Measurements from ENCODE around the gene RASA1. TPM values are rescaled to one million over a fixed set of nuclear protein-coding genes. Genes with fewer than 3 reads are reported as not detected.

The RASA1 gene
- total and polyA plus RNA-seq, 9 of the 15 experiments (the other 6 are each of a cell fraction or from before 2014, with no cell fraction given) = 3.2 to 17.3 (median 9.2) TPM

DNA sequence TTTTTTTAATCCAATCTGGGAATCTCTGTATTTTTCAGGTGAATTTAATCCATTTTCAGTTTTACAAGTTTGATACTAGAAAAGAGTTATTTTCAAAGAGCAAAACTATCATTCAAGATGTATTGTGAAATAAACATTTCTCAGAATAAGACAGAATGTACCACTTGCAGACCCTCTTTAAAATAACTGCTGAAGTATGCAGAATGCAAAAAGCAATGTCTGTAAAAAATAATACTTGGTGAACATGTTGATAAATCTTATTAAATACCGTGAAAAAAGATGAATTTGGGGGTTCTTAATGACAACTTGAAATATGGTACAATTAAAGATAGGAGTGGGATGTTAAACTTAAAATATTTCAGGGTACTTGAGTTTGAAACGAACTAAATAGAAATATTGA lies 26.1 kb upstream of the RASA1 start:
- H3K4me2 ChIP-seq (ENCODE audit: insufficient read depth, low read length) = no peak overlapping the region
- no peaks in the 10 kb centered on the region for H3K9me3 ChIP-seq (replicated peaks; ENCODE audit: control insufficient read depth, insufficient read depth, low read depth, low read length)
- WGBS (ENCODE audit: insufficient coverage, low coverage, missing lambda C conversion rate) = 0% methylated on average over 2 of the region's 2 CpGs
- ChIA-PET CTCF (ENCODE audit: low intra/inter-chr PET ratio) (no interaction called here), POLR2A (no interaction called here)
- no peak for TF ChIP-seq ZSCAN32 (CRISPR knock-in tag; IDR thresholded peaks at IDR 0.05)
- peak; percentile 33; the same call in 1 of the 2 replicates for TF ChIP-seq ZNF316 (IDR thresholded peaks at IDR 0.05)
- no peak for ATAC-seq
- no peak overlapping the region for H3K9ac ChIP-seq (ENCODE audit: insufficient read depth in 1 of 2, low read depth in 2 of 2, low read length in 2 of 2)
- intact Hi-C loops (cut with micrococcal nuclease) (no loop called here), in situ Hi-C loops (cut with MboI) (no loop called here)
- no peaks in the 10 kb centered on the region for H3K4me1 ChIP-seq (replicated peaks in 1 of 2; ENCODE audit: control insufficient read depth in 2 of 2, insufficient read depth in 2 of 2, low read length in 2 of 2)
- no peaks in the 10 kb centered on the region for H3K9me1 ChIP-seq (ENCODE audit: control insufficient read depth, insufficient read depth, low read length)
- H3K27ac ChIP-seq (ENCODE audit: extremely low read depth, low read depth, low read length) = no peak overlapping the region
- no peak overlapping the region for H2AFZ ChIP-seq (ENCODE audit: low read depth, low read length)
- no peak for FAIRE-seq
- no peaks in the 10 kb centered on the region for H4K20me1 ChIP-seq (replicated peaks; ENCODE audit: control insufficient read depth, insufficient read depth, low read length)
- no peaks in the 10 kb centered on the region for H3K79me2 ChIP-seq (ENCODE audit: control insufficient read depth, insufficient read depth, low read length)
- H3K4me3 ChIP-seq = no peak overlapping the region
- no TSS peak for BruUV-seq (replicated peaks)
- no peaks in the 10 kb centered on the region; a peak in 1 of 5 replicates for H3K27me3 ChIP-seq (ENCODE audit: control insufficient read depth in 2 of 2, insufficient read depth in 2 of 2, low read length in 2 of 2)
- no peak for DNase-seq (ENCODE audit: extremely low read depth in 1 of 4, low spot score in 3 of 4)
- H3K36me3 ChIP-seq (ENCODE audit: control insufficient read depth, insufficient read depth, low read length) = no peaks in the 10 kb centered on the region

DNA sequence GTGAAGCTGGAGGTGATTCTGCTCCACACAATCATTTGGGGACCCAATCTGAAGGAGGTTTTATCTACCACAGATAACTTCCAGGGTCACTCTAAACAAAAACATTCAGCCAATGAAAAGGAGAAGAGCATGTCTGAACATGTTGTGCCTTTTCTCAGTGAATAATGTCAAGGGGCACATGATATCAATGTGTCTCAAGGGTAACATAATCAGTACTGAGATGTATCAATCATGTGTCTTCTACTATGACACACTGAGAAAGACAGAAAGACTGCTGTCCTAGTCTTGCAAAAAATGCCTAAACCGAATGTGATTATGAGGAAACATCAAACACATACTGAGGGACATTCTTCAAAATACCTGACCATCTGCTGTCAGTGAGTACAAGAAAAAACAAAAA lies 25.4 kb upstream of the RASA1 start:
- no peaks in the 10 kb centered on the region for H3K27me3 ChIP-seq (ENCODE audit: control insufficient read depth in 2 of 2, insufficient read depth in 2 of 2, low read length in 2 of 2)
- TF ChIP-seq, protein P1, sequence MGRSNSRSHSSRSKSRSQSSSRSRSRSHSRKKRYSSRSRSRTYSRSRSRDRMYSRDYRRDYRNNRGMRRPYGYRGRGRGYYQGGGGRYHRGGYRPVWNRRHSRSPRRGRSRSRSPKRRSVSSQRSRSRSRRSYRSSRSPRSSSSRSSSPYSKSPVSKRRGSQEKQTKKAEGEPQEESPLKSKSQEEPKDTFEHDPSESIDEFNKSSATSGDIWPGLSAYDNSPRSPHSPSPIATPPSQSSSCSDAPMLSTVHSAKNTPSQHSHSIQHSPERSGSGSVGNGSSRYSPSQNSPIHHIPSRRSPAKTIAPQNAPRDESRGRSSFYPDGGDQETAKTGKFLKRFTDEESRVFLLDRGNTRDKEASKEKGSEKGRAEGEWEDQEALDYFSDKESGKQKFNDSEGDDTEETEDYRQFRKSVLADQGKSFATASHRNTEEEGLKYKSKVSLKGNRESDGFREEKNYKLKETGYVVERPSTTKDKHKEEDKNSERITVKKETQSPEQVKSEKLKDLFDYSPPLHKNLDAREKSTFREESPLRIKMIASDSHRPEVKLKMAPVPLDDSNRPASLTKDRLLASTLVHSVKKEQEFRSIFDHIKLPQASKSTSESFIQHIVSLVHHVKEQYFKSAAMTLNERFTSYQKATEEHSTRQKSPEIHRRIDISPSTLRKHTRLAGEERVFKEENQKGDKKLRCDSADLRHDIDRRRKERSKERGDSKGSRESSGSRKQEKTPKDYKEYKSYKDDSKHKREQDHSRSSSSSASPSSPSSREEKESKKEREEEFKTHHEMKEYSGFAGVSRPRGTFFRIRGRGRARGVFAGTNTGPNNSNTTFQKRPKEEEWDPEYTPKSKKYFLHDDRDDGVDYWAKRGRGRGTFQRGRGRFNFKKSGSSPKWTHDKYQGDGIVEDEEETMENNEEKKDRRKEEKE (IDR thresholded peaks at IDR 0.05; ENCODE audit: borderline replicate concordance in 1 of 2, control insufficient read depth in 1 of 2, low read depth in 2 of 2, low read length in 1 of 2) = no peak
- TF ChIP-seq ZNF274 (IDR thresholded peaks at IDR 0.05; ENCODE audit: borderline replicate concordance, low read depth, low read length) = no peak
- TF ChIP-seq NR2F6 (CRISPR knock-in tag; IDR thresholded peaks at IDR 0.05) = no peak
- no peak for TF ChIP-seq POLR2AphosphoS2 (IDR thresholded peaks at IDR 0.05; ENCODE audit: low read length)
- FAIRE-seq = no peak
- H3K36me3 ChIP-seq (ENCODE audit: control insufficient read depth, insufficient read depth, low read length) = no peaks in the 10 kb centered on the region
- intact Hi-C loops (cut with micrococcal nuclease) = no loop called here
- H3K4me1 ChIP-seq (replicated peaks in 1 of 2; ENCODE audit: control insufficient read depth in 2 of 2, insufficient read depth in 2 of 2, low read length in 2 of 2) = no peaks in the 10 kb centered on the region
- DNase-seq (ENCODE audit: extremely low read depth in 1 of 4, low spot score in 3 of 4) = no peak
- CTCF ChIA-PET (ENCODE audit: low intra/inter-chr PET ratio) = no interaction called here
- POLR2A ChIA-PET = no interaction called here
- no peak for ATAC-seq
- 6% methylated on average over 1 of the region's 1 CpG for WGBS (ENCODE audit: insufficient coverage, low coverage, missing lambda C conversion rate)
- H3K27ac ChIP-seq (ENCODE audit: extremely low read depth, low read depth, low read length) = no peak overlapping the region
- no peak overlapping the region for H2AFZ ChIP-seq (ENCODE audit: low read depth, low read length)
- BruUV-seq (replicated peaks) = no TSS peak
- H3K79me2 ChIP-seq (ENCODE audit: control insufficient read depth, insufficient read depth, low read length) = no peaks in the 10 kb centered on the region
- H3K9me1 ChIP-seq (ENCODE audit: control insufficient read depth, insufficient read depth, low read length) = no peaks in the 10 kb centered on the region
- H4K20me1 ChIP-seq (replicated peaks; ENCODE audit: control insufficient read depth, insufficient read depth, low read length) = no peaks in the 10 kb centered on the region
- in situ Hi-C loops (cut with MboI) = no loop called here
- no peaks in the 10 kb centered on the region for H3K9me3 ChIP-seq (replicated peaks; ENCODE audit: control insufficient read depth, insufficient read depth, low read depth, low read length)
- no peak overlapping the region for H3K4me3 ChIP-seq
- no peak overlapping the region for H3K9ac ChIP-seq (ENCODE audit: insufficient read depth in 1 of 2, low read depth in 2 of 2, low read length in 2 of 2)
- no peak overlapping the region for H3K4me2 ChIP-seq (ENCODE audit: insufficient read depth, low read length)

Measured in K562 (cell line).